Measurements from ENCODE around the gene OR5K3.

The OR5K3 gene

DNA sequence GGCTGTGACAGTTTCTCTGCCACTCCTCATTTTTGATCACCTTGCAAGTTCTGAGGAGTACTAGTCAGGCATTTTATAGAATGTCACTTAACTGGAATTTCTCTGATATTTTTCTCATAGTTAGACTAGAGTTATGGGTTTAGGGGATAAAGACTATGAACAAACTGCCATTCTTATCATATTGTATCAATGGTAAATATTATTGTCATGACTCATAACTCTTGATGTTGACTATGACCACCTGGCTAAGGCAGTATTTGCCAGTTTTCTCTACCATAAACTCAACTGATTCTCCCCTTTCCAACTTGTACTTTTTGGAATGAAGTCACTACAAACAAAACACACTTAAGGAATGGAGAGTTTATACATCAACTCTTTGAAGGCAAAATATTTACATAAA lies 49.8 kb downstream of the OR5K3 start:
- DNase-seq = no peak
